Muscle of leg (tissue), 11 donors: Measurements from ENCODE around the gene ATP13A1. TPM values are rescaled to one million over a fixed set of nuclear protein-coding genes. Genes with fewer than 3 reads are reported as not detected.

Experiments
- DNase-seq: peaks from one replicate; pipeline ENCODE4 v3.0.0; 2013
- H3K27ac ChIP-seq: one replicate; pipeline ENCODE4 v1.5.1; 2013; ENCODE audit warnings: mild to moderate bottlenecking, low read length, control low read depth
- H3K27me3 ChIP-seq: one replicate; pipeline ENCODE4 v1.6.1; 2013; ENCODE audit warnings: low read length; ENCODE audit not compliant: control insufficient read depth, insufficient read depth
- H3K36me3 ChIP-seq: one replicate; pipeline ENCODE4 v1.6.1; 2013; ENCODE audit warnings: low read length; ENCODE audit not compliant: control insufficient read depth, insufficient read depth
- H3K4me1 ChIP-seq: one replicate; pipeline ENCODE4 v1.6.1; 2013; ENCODE audit warnings: low read length; ENCODE audit not compliant: control insufficient read depth, insufficient read depth
- H3K4me3 ChIP-seq: one replicate; pipeline ENCODE4 v1.5.1; 2013; ENCODE audit warnings: low read length, control low read depth
- H3K9me3 ChIP-seq: replicated peaks from 2 replicates; pipeline ENCODE4 v1.6.1; 2013; ENCODE audit warnings: low read depth, low read length; ENCODE audit not compliant: control insufficient read depth
- WGBS: methylation state at CpG from one replicate; pipeline ENCODE4 v1.1.5; 2013; ENCODE audit warnings: missing lambda C conversion rate; ENCODE audit not compliant: insufficient coverage; 5-methylcytosine and 5-hydroxymethylcytosine counted together
- polyA plus RNA-seq, 8 donors: library from polyadenylated mRNA; unstranded; fragments of 120-200 nt; gene quantifications; one replicate each; pipeline versions ENCODE4 v1.2.1 to v1.2.3, GENCODE V29; 2013; ENCODE audit warnings: inconsistent platforms in 1 of 8, low replicate concordance in 1 of 8; ENCODE audit not compliant: insufficient read length in 8 of 8, insufficient read depth in 1 of 8
- total RNA-seq: library from RNA; stranded (reverse); fragments of 120-200 nt; gene quantifications from one replicate; pipeline ENCODE4 v1.2.4, GENCODE V29; 2013

The ATP13A1 gene
- total and polyA plus RNA-seq, 9 donors: 14.6 to 36.6 (median 25.5) TPM

GRCh38 chr19:19655051-19655594 is 8.4 kb downstream of the ATP13A1 start:
- H3K36me3 ChIP-seq: peaks cover 95% of the 10 kb centered on the region
- H3K9me3 ChIP-seq: no peaks in the 10 kb centered on the region
- 94% methylated on average over 22 of the region's 22 CpGs for WGBS
- no peak for DNase-seq
- H3K27me3 ChIP-seq: no peaks in the 10 kb centered on the region
- H3K4me1 ChIP-seq: peaks cover 12% of the 10 kb centered on the region
- H3K27ac ChIP-seq: no peak overlapping the region
- H3K4me3 ChIP-seq: no peak overlapping the region

GRCh38 chr19:19654441-19654840 is 9.0 kb downstream of the ATP13A1 start:
- Histone ChIP-seq H3K36me3 (peaks cover 96% of the 10 kb centered on the region), H3K4me1 (peaks cover 12% of the 10 kb centered on the region), H3K9me3 (no peaks in the 10 kb centered on the region), H3K27me3 (no peaks in the 10 kb centered on the region), H3K27ac (no peak overlapping the region), H3K4me3 (no peak overlapping the region)
- WGBS: 89% methylated on average over 15 of the region's 15 CpGs
- DNase-seq: no peak

- Histone ChIP-seq H3K36me3 (peaks cover 95% of the 10 kb centered on the region), H3K4me1 (peaks cover 12% of the 10 kb centered on the region), H3K4me3 (no peak overlapping the region), H3K27me3 (no peaks in the 10 kb centered on the region), H3K27ac (no peak overlapping the region), H3K9me3 (no peaks in the 10 kb centered on the region)
- 95% methylated on average over 18 of the region's 23 CpGs for WGBS
- no peak for DNase-seq
Measured at GRCh38 chr19:19653597-19654147, 9.8 kb downstream of the ATP13A1 start.

- Histone ChIP-seq H3K27me3 (no peaks in the 10 kb centered on the region), H3K4me1 (peaks cover 12% of the 10 kb centered on the region), H3K9me3 (no peaks in the 10 kb centered on the region), H3K36me3 (peaks cover 88% of the 10 kb centered on the region), H3K4me3 (no peak overlapping the region), H3K27ac (no peak overlapping the region)
- 92% methylated on average over 21 of the region's 24 CpGs for WGBS
- DNase-seq: peak; percentile 16
Measured at GRCh38 chr19:19652482-19653295, 10.8 kb downstream of the ATP13A1 start.

- WGBS: 63% methylated on average over 12 of the region's 13 CpGs
- Histone ChIP-seq H3K36me3 (peaks cover 88% of the 10 kb centered on the region), H3K4me1 (peaks cover 12% of the 10 kb centered on the region), H3K4me3 (no peak overlapping the region), H3K9me3 (no peaks in the 10 kb centered on the region), H3K27me3 (no peaks in the 10 kb centered on the region), H3K27ac (peak overlapping the region; percentile 7)
- DNase-seq: no peak
Measured at GRCh38 chr19:19651076-19651475, 12.4 kb downstream of the ATP13A1 start.

GRCh38 chr19:19650331-19650730 is 13.1 kb downstream of the ATP13A1 start:
- Histone ChIP-seq H3K36me3 (peaks cover 88% of the 10 kb centered on the region), H3K27ac (no peak overlapping the region), H3K4me3 (no peak overlapping the region), H3K4me1 (peaks cover 12% of the 10 kb centered on the region), H3K9me3 (no peaks in the 10 kb centered on the region), H3K27me3 (no peaks in the 10 kb centered on the region)
- WGBS: 90% methylated on average over 9 of the region's 9 CpGs
- peak; percentile 63 for DNase-seq

GRCh38 chr19:19649580-19649995 is 13.9 kb downstream of the ATP13A1 start:
- H3K4me1 ChIP-seq: peaks cover 12% of the 10 kb centered on the region
- H3K4me3 ChIP-seq: no peak overlapping the region
- no peak for DNase-seq
- no peaks in the 10 kb centered on the region for H3K27me3 ChIP-seq
- H3K27ac ChIP-seq: no peak overlapping the region
- no peaks in the 10 kb centered on the region for H3K9me3 ChIP-seq
- 93% methylated on average over 19 of the region's 22 CpGs for WGBS
- peaks cover 86% of the 10 kb centered on the region for H3K36me3 ChIP-seq

- Histone ChIP-seq H3K36me3 (peaks cover 84% of the 10 kb centered on the region), H3K9me3 (no peaks in the 10 kb centered on the region), H3K27me3 (no peaks in the 10 kb centered on the region), H3K4me1 (peaks cover 13% of the 10 kb centered on the region), H3K27ac (no peak overlapping the region), H3K4me3 (no peak overlapping the region)
- WGBS: 86% methylated on average over 6 of the region's 6 CpGs
- DNase-seq: no peak
Measured at GRCh38 chr19:19649155-19649554, 14.3 kb downstream of the ATP13A1 start.

GRCh38 chr19:19647037-19647835 is 16.2 kb downstream of the ATP13A1 start:
- Histone ChIP-seq H3K9me3 (no peaks in the 10 kb centered on the region), H3K4me3 (no peak overlapping the region), H3K4me1 (peaks cover 29% of the 10 kb centered on the region), H3K36me3 (peaks cover 68% of the 10 kb centered on the region), H3K27me3 (peaks cover 5% of the 10 kb centered on the region), H3K27ac (no peak overlapping the region)
- 90% methylated on average over 27 of the region's 29 CpGs for WGBS
- no peak for DNase-seq
